C4-2B (cell line): ENCODE data around the gene SLC27A4.

ENCODE experiments used
- ZFX ChIP-seq: fragments of 450-650 bp; IDR thresholded peaks from 2 replicates; pipeline ENCODE4 v1.6.1; 2017
- TF ChIP-seq, protein P1 (sequence below): fragments of 450-650 bp; conservative IDR thresholded peaks from 2 replicates; pipeline ENCODE4 v1.5.1; 2017; ENCODE audit warnings: mild to moderate bottlenecking

DNA sequence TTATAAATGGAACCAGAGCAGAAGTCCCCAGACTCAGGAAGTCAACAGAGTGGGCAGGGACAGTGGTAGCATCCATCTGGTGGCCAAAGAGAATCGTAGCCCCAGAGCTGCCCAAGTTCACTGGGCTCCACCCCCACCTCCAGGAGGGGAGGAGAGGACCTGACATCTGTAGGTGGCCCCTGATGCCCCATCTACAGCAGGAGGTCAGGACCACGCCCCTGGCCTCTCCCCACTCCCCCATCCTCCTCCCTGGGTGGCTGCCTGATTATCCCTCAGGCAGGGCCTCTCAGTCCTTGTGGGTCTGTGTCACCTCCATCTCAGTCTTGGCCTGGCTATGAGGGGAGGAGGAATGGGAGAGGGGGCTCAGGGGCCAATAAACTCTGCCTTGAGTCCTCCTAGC lies 20.5 kb downstream of the SLC27A4 start:
- TF ChIP-seq, protein P1, sequence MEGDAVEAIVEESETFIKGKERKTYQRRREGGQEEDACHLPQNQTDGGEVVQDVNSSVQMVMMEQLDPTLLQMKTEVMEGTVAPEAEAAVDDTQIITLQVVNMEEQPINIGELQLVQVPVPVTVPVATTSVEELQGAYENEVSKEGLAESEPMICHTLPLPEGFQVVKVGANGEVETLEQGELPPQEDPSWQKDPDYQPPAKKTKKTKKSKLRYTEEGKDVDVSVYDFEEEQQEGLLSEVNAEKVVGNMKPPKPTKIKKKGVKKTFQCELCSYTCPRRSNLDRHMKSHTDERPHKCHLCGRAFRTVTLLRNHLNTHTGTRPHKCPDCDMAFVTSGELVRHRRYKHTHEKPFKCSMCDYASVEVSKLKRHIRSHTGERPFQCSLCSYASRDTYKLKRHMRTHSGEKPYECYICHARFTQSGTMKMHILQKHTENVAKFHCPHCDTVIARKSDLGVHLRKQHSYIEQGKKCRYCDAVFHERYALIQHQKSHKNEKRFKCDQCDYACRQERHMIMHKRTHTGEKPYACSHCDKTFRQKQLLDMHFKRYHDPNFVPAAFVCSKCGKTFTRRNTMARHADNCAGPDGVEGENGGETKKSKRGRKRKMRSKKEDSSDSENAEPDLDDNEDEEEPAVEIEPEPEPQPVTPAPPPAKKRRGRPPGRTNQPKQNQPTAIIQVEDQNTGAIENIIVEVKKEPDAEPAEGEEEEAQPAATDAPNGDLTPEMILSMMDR: no peak
- TF ChIP-seq ZFX: no peak
